Measurements from ENCODE around the gene ALDH2. TPM values are rescaled to one million over a fixed set of nuclear protein-coding genes. Genes with fewer than 3 reads are reported as not detected.

Gene ALDH2
- total and polyA plus RNA-seq, 2 of the 8 experiments (the other 6 are each of a cell fraction or from before 2014, with no cell fraction given): 25.4 to 43.8 TPM

DNA sequence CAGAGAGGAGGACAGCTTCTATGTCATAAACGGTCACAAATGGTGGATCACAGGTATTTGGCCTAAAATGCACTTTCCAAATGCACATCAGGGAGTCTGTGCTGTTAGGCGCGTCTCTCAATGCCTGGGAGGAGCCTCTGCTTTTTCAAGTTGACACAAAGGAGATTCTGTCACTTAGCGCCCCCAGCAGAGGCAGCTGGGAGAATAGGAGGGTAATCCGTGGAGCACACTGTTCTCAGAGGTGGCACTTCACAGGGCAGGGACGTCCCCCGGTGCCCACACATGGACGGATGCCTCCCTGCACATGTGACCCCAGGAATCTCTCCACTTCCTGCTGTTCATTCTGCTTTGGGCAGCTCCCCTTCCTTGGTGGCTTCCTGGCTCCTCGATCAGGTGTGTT lies 19.4 kb upstream of the ALDH2 start:
- Histone ChIP-seq H3K36me3 (ENCODE audit: control insufficient read depth in 2 of 4, insufficient read depth in 4 of 4, low read length in 3 of 4) (peaks cover 0 to 7% (median 3%) of the 10 kb centered on the region in 4 experiments; a peak in 4 of 8 replicates), H2BK12ac (ENCODE audit: low read depth, low read length) (no peak overlapping the region)

More for the DNA sequence above, 19.4 kb upstream of the ALDH2 start:
- H3K23ac ChIP-seq (ENCODE audit: insufficient read length): no peak overlapping the region
- no peak overlapping the region for H4K8ac ChIP-seq (ENCODE audit: extremely low read depth, insufficient read depth, low read length)
- H4K5ac ChIP-seq (ENCODE audit: insufficient read length, low read depth, low read length): no peak overlapping the region
- no peaks in the 10 kb centered on the region for H3K9me3 ChIP-seq (ENCODE audit: insufficient read depth in 2 of 2, low read depth in 1 of 2, low read length in 1 of 2)
- no peak overlapping the region for H3K4me2 ChIP-seq (ENCODE audit: insufficient read depth in 1 of 2, low read depth in 2 of 2, low read length in 2 of 2)
- TF ChIP-seq TBP (IDR thresholded peaks at IDR 0.05; ENCODE audit: low read depth, low read length): no peak
- no peak for TF ChIP-seq SIX5 (IDR thresholded peaks at IDR 0.05; ENCODE audit: low read depth, low read length)
- no peak for TF ChIP-seq EGR1 (IDR thresholded peaks at IDR 0.05; ENCODE audit: borderline replicate concordance, low read depth, low read length)
- TF ChIP-seq TCF12 (IDR thresholded peaks at IDR 0.05; ENCODE audit: low read depth, low read length): no peak
- TF ChIP-seq, protein P1, sequence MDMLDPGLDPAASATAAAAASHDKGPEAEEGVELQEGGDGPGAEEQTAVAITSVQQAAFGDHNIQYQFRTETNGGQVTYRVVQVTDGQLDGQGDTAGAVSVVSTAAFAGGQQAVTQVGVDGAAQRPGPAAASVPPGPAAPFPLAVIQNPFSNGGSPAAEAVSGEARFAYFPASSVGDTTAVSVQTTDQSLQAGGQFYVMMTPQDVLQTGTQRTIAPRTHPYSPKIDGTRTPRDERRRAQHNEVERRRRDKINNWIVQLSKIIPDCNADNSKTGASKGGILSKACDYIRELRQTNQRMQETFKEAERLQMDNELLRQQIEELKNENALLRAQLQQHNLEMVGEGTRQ (IDR thresholded peaks at IDR 0.05; ENCODE audit: low read length): no peak
- TF ChIP-seq SIN3A (conservative IDR thresholded peaks at IDR 0.05 in 1 of 2, IDR thresholded peaks at IDR 0.05 in 1 of 2; ENCODE audit: low read depth in 1 of 2, low read length in 2 of 2): no peak
- TF ChIP-seq, protein P2, sequence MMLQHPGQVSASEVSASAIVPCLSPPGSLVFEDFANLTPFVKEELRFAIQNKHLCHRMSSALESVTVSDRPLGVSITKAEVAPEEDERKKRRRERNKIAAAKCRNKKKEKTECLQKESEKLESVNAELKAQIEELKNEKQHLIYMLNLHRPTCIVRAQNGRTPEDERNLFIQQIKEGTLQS (IDR thresholded peaks at IDR 0.05; ENCODE audit: insufficient read depth, low read depth, low read length): no peak
- TF ChIP-seq RNF2 (IDR thresholded peaks at IDR 0.05; ENCODE audit: borderline replicate concordance, low read depth, low read length, missing control alignments, poor library complexity, severe bottlenecking): no peak
- no peak for TF ChIP-seq YY1 (IDR thresholded peaks at IDR 0.05; ENCODE audit: low read depth, low read length)
- no peak for TF ChIP-seq CEBPB (IDR thresholded peaks at IDR 0.05; ENCODE audit: low read depth, low read length)
- no peak for TF ChIP-seq SP1 (IDR thresholded peaks at IDR 0.05; ENCODE audit: low read depth, low read length)
- TF ChIP-seq SAP30 (IDR thresholded peaks at IDR 0.05; ENCODE audit: insufficient read depth, insufficient replicate concordance, low read length): no peak
- no peak overlapping the region for H2AK5ac ChIP-seq (ENCODE audit: low read depth, low read length)
- no peak overlapping the region for H4K91ac ChIP-seq (replicated peaks; ENCODE audit: insufficient read length, low read length)
- no peaks in the 10 kb centered on the region; a peak in 1 of 7 replicates for H3K4me1 ChIP-seq (replicated peaks in 1 of 4; ENCODE audit: control insufficient read depth in 3 of 4, insufficient read depth in 4 of 4, low read length in 3 of 4)
- no peak for DNase-seq (ENCODE audit: low read depth in 1 of 2, low spot score in 2 of 2)
- H3K4me3 ChIP-seq (ENCODE audit: extremely low read depth in 1 of 4, insufficient read depth in 2 of 4, low read depth in 3 of 4, low read length in 4 of 4): no peak overlapping the region
- no peak overlapping the region for H2BK20ac ChIP-seq (ENCODE audit: low read length)
- no peaks in the 10 kb centered on the region for H3K23me2 ChIP-seq (ENCODE audit: low read depth, low read length)
- no peak overlapping the region for H2BK15ac ChIP-seq (ENCODE audit: low read length)
- H2BK5ac ChIP-seq (ENCODE audit: low read depth, low read length): no peak overlapping the region
- FAIRE-seq: no peak
- H2BK120ac ChIP-seq (replicated peaks; ENCODE audit: low read depth, low read length): no peak overlapping the region
- no peak overlapping the region for H3K56ac ChIP-seq (replicated peaks; ENCODE audit: insufficient read length, low read depth, low read length)
- H3K14ac ChIP-seq (ENCODE audit: insufficient read length): no peak overlapping the region
- H3K4ac ChIP-seq (replicated peaks; ENCODE audit: insufficient read length, low read depth, low read length): no peak overlapping the region
- H4K20me1 ChIP-seq (replicated peaks in 1 of 2; ENCODE audit: control insufficient read depth in 1 of 2, insufficient read depth in 2 of 2, low read length in 2 of 2): peaks cover 0 to 2% of the 10 kb centered on the region in 2 experiments
- 83% methylated on average over 9 of the region's 9 CpGs; no CpG with 5 or more reads in 1 of the 2 experiments for WGBS, 2 experiments (ENCODE audit: extremely low coverage in 1 of 2, insufficient coverage in 1 of 2, insufficient read length in 1 of 2, insufficient replicate concordance in 2 of 2, low coverage in 1 of 2, low lambda C conversion rate in 2 of 2, missing lambda C conversion rate in 1 of 2)
- H2AFZ ChIP-seq (ENCODE audit: low read length): no peak overlapping the region
- no peaks in the 10 kb centered on the region for H3K79me2 ChIP-seq (ENCODE audit: control insufficient read depth in 1 of 2, insufficient read depth in 2 of 2, low read length in 2 of 2)
- H3K18ac ChIP-seq (ENCODE audit: extremely low read depth, low read length): no peak overlapping the region
- no peak overlapping the region for H3K27ac ChIP-seq (ENCODE audit: low read depth, low read length)
- no peaks in the 10 kb centered on the region for H3K27me3 ChIP-seq (replicated peaks in 1 of 4; ENCODE audit: control insufficient read depth in 3 of 4, extremely low read depth in 1 of 4, insufficient read depth in 3 of 4, low read length in 3 of 4)
- ChIA-PET CTCF (ENCODE audit: partially characterized antibody) (interaction anchor here (0.6 to 1.7 kb wide), 4 partner anchors 10 to 104 kb away, joined by 3 to 6 read pairs (median 4); no protein-coding TSS in a partner anchor), POLR2A (ENCODE audit: partially characterized antibody) (interaction anchor here (1.9 kb wide), 1 partner anchor 19 kb away, joined by 5 read pairs; the partner anchor contains the start of gene ALDH2)
- no peak overlapping the region for H3K9ac ChIP-seq (replicated peaks in 1 of 4; ENCODE audit: extremely low read depth in 1 of 4, low read depth in 3 of 4, low read length in 3 of 4)
- H3K79me1 ChIP-seq (ENCODE audit: low read depth, low read length): no peaks in the 10 kb centered on the region
